Cortex of kidney (tissue), 1 donor: ENCODE data around the gene IER3.
"Not testable (repeated sequence)": the region's sequence is repeated elsewhere in the genome, so short reads cannot be mapped to it uniquely, and the experiment has no call there.

ENCODE experiments used
- DNase-seq: peaks from one replicate; lab custom pipeline; 2025; lab: John Stamatoyannopoulos, UW

The IER3 gene

GRCh38 chr6:30768634-30769087, 24.3 kb upstream of the IER3 start:
- no peak for DNase-seq

- no peak for DNase-seq
These were observed 23.6 kb upstream of the IER3 start for GRCh38 chr6:30767944-30768301.

GRCh38 chr6:30767158-30767943, 23.0 kb upstream of the IER3 start:
- DNase-seq, result no peak

- DNase-seq, result no peak
These were observed 22.3 kb upstream of the IER3 start for GRCh38 chr6:30766461-30767157.

- not testable (repeated sequence) for DNase-seq
These were observed 21.1 kb upstream of the IER3 start for GRCh38 chr6:30765495-30765894.

GRCh38 chr6:30764490-30765043, 20.2 kb upstream of the IER3 start:
- DNase-seq, result not testable (repeated sequence)

- no peak for DNase-seq
These were observed 19.5 kb upstream of the IER3 start for GRCh38 chr6:30763618-30764489.

GRCh38 chr6:30763155-30763617, 18.8 kb upstream of the IER3 start:
- DNase-seq, result no peak

- DNase-seq, result no peak
These were observed 17.6 kb upstream of the IER3 start for GRCh38 chr6:30761791-30762429.

- no peak for DNase-seq
These were observed 16.2 kb upstream of the IER3 start for GRCh38 chr6:30760549-30760948.

GRCh38 chr6:30759575-30760239, 15.4 kb upstream of the IER3 start:
- DNase-seq, result no peak

- no peak for DNase-seq
These were observed 13.0 kb upstream of the IER3 start for GRCh38 chr6:30757261-30757904.

GRCh38 chr6:30756405-30757003, 12.2 kb upstream of the IER3 start:
- not testable (repeated sequence) for DNase-seq

- DNase-seq, result no peak
These were observed 10.3 kb upstream of the IER3 start for GRCh38 chr6:30754631-30755030.

- DNase-seq, result no peak
These were observed 8.0 kb upstream of the IER3 start for GRCh38 chr6:30752157-30752927.

- no peak for DNase-seq
These were observed 6.0 kb upstream of the IER3 start for GRCh38 chr6:30750379-30750668.

GRCh38 chr6:30749554-30750378, 5.4 kb upstream of the IER3 start:
- DNase-seq, result no peak

GRCh38 chr6:30748851-30749540, 4.6 kb upstream of the IER3 start:
- no peak for DNase-seq
